Keratinocyte (primary cell): ENCODE measurements around the gene MT2A. TPM values are rescaled to one million over a fixed set of nuclear protein-coding genes. Genes with fewer than 3 reads are reported as not detected.

ENCODE experiments used
- DNase-seq: peaks from one replicate; pipeline ENCODE4 v3.0.0-alpha.2; 2011; ENCODE audit warnings: low read depth, missing footprints, low spot score
- FAIRE-seq: peaks from 2 replicates; lab custom pipeline; 2011; peaks lifted over from hg19 to GRCh38; lab: Jason Lieb, UNC
- H2AFZ ChIP-seq: 2 replicates; pipeline ENCODE4 v1.6.0; 2012; ENCODE audit warnings: low read length, control low read depth, inconsistent platforms; ENCODE audit not compliant: control insufficient read depth
- H3K27ac ChIP-seq: 2 replicates; pipeline ENCODE4 v1.5.1; 2011; ENCODE audit warnings: low read length; ENCODE audit not compliant: control insufficient read depth, insufficient read depth
- H3K27me3 ChIP-seq: 3 replicates; pipeline ENCODE4 v1.6.0; 2011; ENCODE audit warnings: low read length; ENCODE audit not compliant: control insufficient read depth, insufficient read depth; ENCODE audit errors: extremely low read depth
- H3K36me3 ChIP-seq, 2 experiments: 2 replicates in 1 of 2; 3 replicates in 1 of 2; pipeline ENCODE4 v1.5.1; 2011; ENCODE audit warnings: low read length in 2 of 2, mild to moderate bottlenecking in 1 of 2; ENCODE audit not compliant: control insufficient read depth in 2 of 2, insufficient read depth in 2 of 2; ENCODE audit errors: extremely low read depth in 1 of 2
- H3K4me1 ChIP-seq: 3 replicates; pipeline ENCODE4 v1.5.1; 2011; ENCODE audit warnings: low read length; ENCODE audit not compliant: control insufficient read depth, insufficient read depth; ENCODE audit errors: extremely low read depth
- H3K4me2 ChIP-seq: 3 replicates; pipeline ENCODE4 v1.6.0; 2011; ENCODE audit warnings: low read depth, low read length; ENCODE audit not compliant: control insufficient read depth, insufficient read depth; ENCODE audit errors: extremely low read depth
- H3K4me3 ChIP-seq, 3 experiments: fragments of 200-600 bp in 1 of 3; sonication (generic) in 1 of 3; 2 replicates in 2 of 3; 3 replicates in 1 of 3; pipeline ENCODE4 v1.5.1; 2011 to 2016; ENCODE audit warnings: low read length in 3 of 3, mild to moderate bottlenecking in 3 of 3, control low read depth in 2 of 3, inconsistent platforms in 1 of 3, low read depth in 1 of 3, mixed read lengths in 1 of 3, mixed run types in 1 of 3, moderate library complexity in 1 of 3; ENCODE audit not compliant: control insufficient read depth in 2 of 3, insufficient read depth in 2 of 3; ENCODE audit errors: extremely low read depth in 1 of 3
- H3K79me2 ChIP-seq: 2 replicates; pipeline ENCODE4 v1.6.0; 2012; ENCODE audit warnings: low read length; ENCODE audit not compliant: control insufficient read depth, insufficient read depth
- H3K9ac ChIP-seq: 3 replicates; pipeline ENCODE4 v1.6.0; 2011; ENCODE audit warnings: low read length; ENCODE audit not compliant: control insufficient read depth, insufficient read depth; ENCODE audit errors: extremely low read depth
- H3K9me1 ChIP-seq: 3 replicates; pipeline ENCODE4 v1.6.0; 2011; ENCODE audit warnings: low read length; ENCODE audit not compliant: control insufficient read depth, insufficient read depth; ENCODE audit errors: extremely low read depth
- H3K9me3 ChIP-seq: 2 replicates; pipeline ENCODE4 v1.5.1; 2012; ENCODE audit warnings: low read depth, low read length; ENCODE audit not compliant: control insufficient read depth
- H4K20me1 ChIP-seq: 3 replicates; pipeline ENCODE4 v1.6.0; 2011; ENCODE audit warnings: low read length; ENCODE audit not compliant: control insufficient read depth, insufficient read depth; ENCODE audit errors: extremely low read depth
- CTCF ChIP-seq, 3 experiments: IDR thresholded peaks in 1 of 3; conservative IDR thresholded peaks in 1 of 3; optimal IDR thresholded peaks in 1 of 3; 2 replicates in 2 of 3; 3 replicates in 1 of 3; pipeline versions ENCODE3 to v1.5.1; 2011; ENCODE audit warnings: low read length in 3 of 3, mild to moderate bottlenecking in 3 of 3, moderate library complexity in 2 of 3, control low read depth in 1 of 3, inconsistent platforms in 1 of 3; ENCODE audit not compliant: insufficient read depth in 2 of 3; ENCODE audit errors: extremely low read depth in 1 of 3
- EZH2 ChIP-seq: IDR thresholded peaks from one replicate; pipeline ENCODE4 v1.6.1; 2012; ENCODE audit warnings: inconsistent platforms, mild to moderate bottlenecking, low read length, moderate library complexity
- dilution Hi-C: fragments of 300-500 bp; cut with MboI; formaldehyde crosslinking; loops from one replicate; pipeline ENCODE4 v1.7.0; 2020; ENCODE audit warnings: low sequenced_read_pairs; ENCODE audit not compliant: extremely low pct_ligation_motif_present
- polyA plus RNA-seq, 5 experiments: library from polyadenylated mRNA; depleted of rRNA in 3 of 5; stranded (reverse) in 3 of 5; stranded (forward) in 1 of 5; unstranded in 1 of 5; fragments of >200 nt; gene quantifications; 1 replicate in 1 of 5; 2 replicates in 3 of 5; 3 replicates in 1 of 5; pipeline versions ENCODE4 v1.2.1 to v1.2.3, GENCODE V29; 2011 to 2012; ENCODE audit warnings: missing spikeins in 2 of 5, low read depth in 1 of 5, low replicate concordance in 1 of 5

MT2A gene
- polyA plus RNA-seq, 1 donor (not counting 4 experiments of a cell fraction or from before 2014, with no cell fraction given), result 990 TPM

DNA sequence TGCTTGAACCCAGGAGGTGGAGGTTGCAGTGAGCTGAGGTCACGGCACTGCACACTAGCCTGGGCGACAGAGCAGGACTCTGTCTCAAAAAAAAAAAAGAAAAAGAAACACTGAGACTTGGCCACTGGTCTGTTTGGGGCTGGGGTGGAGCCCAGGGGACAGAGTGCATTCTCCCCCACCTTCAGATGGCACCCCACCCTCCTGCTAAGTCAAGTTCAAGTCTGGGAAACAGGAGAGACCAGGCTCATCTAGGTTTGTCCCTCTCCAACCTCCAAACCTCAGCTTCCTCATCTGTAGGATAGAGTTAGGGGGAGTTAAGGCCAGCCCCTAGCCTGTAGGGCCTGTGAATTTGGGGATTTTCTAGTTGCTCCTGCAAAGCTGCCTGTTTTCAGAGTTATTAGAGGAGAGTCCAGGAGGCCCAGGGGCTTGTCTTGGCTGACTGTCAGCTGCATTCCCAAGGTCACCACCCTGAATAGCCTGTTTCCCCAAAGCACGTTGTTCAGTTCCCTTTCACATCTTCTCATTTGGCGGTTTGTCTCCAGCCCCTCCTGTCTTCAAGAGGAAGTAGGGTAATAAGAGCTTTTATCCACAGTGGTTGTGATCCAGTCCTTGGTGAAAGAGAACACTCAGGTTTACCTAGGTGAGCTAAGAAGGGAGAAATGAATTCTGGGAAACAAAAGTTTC is 16.9 kb upstream of the MT2A start:
- H3K27me3 ChIP-seq, result peaks cover 33% of the 10 kb centered on the region
- TF ChIP-seq CTCF (optimal IDR thresholded peaks at IDR 0.05 in 1 of 3, IDR thresholded peaks at IDR 0.05 in 1 of 3, conservative IDR thresholded peaks at IDR 0.05 in 1 of 3; ENCODE audit: extremely low read depth in 1 of 3, insufficient read depth in 2 of 3, low read length in 3 of 3) (no peak), EZH2 (no peak)
- H3K4me2 ChIP-seq, result no peak overlapping the region
- no peak overlapping the region for H3K27ac ChIP-seq
- peaks cover 4% of the 10 kb centered on the region for H3K4me1 ChIP-seq
- H3K9me1 ChIP-seq, result no peaks in the 10 kb centered on the region
- no peak overlapping the region for H2AFZ ChIP-seq
- DNase-seq (no peak), FAIRE-seq (no peak)
- H3K4me3 ChIP-seq, result no peak overlapping the region
- dilution Hi-C loops, result no loop called here
- no peaks in the 10 kb centered on the region for H4K20me1 ChIP-seq
- H3K9me3 ChIP-seq, result no peaks in the 10 kb centered on the region
- H3K79me2 ChIP-seq, result no peaks in the 10 kb centered on the region
- H3K9ac ChIP-seq, result no peak overlapping the region
- H3K36me3 ChIP-seq, result no peaks in the 10 kb centered on the region

- no peaks in the 10 kb centered on the region for H3K79me2 ChIP-seq
- H3K27me3 ChIP-seq, result peaks cover 23% of the 10 kb centered on the region
- dilution Hi-C loops, result no loop called here
- H3K4me3 ChIP-seq, result no peak overlapping the region
- H3K4me2 ChIP-seq, result no peak overlapping the region
- no peak for TF ChIP-seq EZH2
- no peak for TF ChIP-seq CTCF (optimal IDR thresholded peaks at IDR 0.05 in 1 of 3, IDR thresholded peaks at IDR 0.05 in 1 of 3, conservative IDR thresholded peaks at IDR 0.05 in 1 of 3; ENCODE audit: extremely low read depth in 1 of 3, insufficient read depth in 2 of 3, low read length in 3 of 3)
- DNase-seq, result no peak
- no peaks in the 10 kb centered on the region for H3K36me3 ChIP-seq
- no peaks in the 10 kb centered on the region for H4K20me1 ChIP-seq
- no peak for FAIRE-seq
- no peaks in the 10 kb centered on the region for H3K9me1 ChIP-seq
- no peak overlapping the region for H2AFZ ChIP-seq
- no peaks in the 10 kb centered on the region for H3K9me3 ChIP-seq
- no peak overlapping the region for H3K27ac ChIP-seq
- peaks cover 4% of the 10 kb centered on the region for H3K4me1 ChIP-seq
- H3K9ac ChIP-seq, result no peak overlapping the region
These were observed 14.7 kb upstream of the MT2A start for GRCh38 chr16:56593573-56594291.
